HG03064 (cell line): Measurements from ENCODE around the gene PADI2.

Experiments
- ATAC-seq: cut with Tn5 transposase; IDR thresholded peaks from one replicate; pipeline ENCODE4 v1.9.1; 2021; ENCODE audit warnings: low read depth; ENCODE audit not compliant: unreplicated experiment

Gene PADI2

GRCh38 chr1:17119076-17119772 lies at the start of gene PADI2:
Gene PADI2, minus strand, starts transcription at chr1:17119451. Its CDS starts 80 bp downstream, at chr1:17119371.
- ATAC-seq = no peak

GRCh38 chr1:17168091-17168876 lies 49.0 kb upstream of the PADI2 start:
- ATAC-seq = no peak

- no peak for ATAC-seq
Observed at GRCh38 chr1:17167786-17168090, 48.5 kb upstream of the PADI2 start.

- ATAC-seq = no peak
Observed at GRCh38 chr1:17167041-17167785, 48.0 kb upstream of the PADI2 start.

- ATAC-seq = no peak
Observed at GRCh38 chr1:17165823-17166222, 46.6 kb upstream of the PADI2 start.

- no peak for ATAC-seq
Observed at GRCh38 chr1:17163789-17164666, 44.8 kb upstream of the PADI2 start.

GRCh38 chr1:17163371-17163770 lies 44.1 kb upstream of the PADI2 start:
- ATAC-seq = no peak

GRCh38 chr1:17162941-17163340 lies 43.7 kb upstream of the PADI2 start:
- no peak for ATAC-seq

GRCh38 chr1:17161926-17162800 lies 42.9 kb upstream of the PADI2 start:
- ATAC-seq = no peak

- no peak for ATAC-seq
Observed at GRCh38 chr1:17161137-17161740, 42.0 kb upstream of the PADI2 start.

- ATAC-seq = no peak
Observed at GRCh38 chr1:17158961-17159360, 39.7 kb upstream of the PADI2 start.

- ATAC-seq = no peak
Observed at GRCh38 chr1:17156108-17156507, 36.9 kb upstream of the PADI2 start.

GRCh38 chr1:17155257-17155920 lies 36.1 kb upstream of the PADI2 start:
- no peak for ATAC-seq

- no peak for ATAC-seq
Observed at GRCh38 chr1:17149771-17150170, 30.5 kb upstream of the PADI2 start.

GRCh38 chr1:17148950-17149608 lies 29.8 kb upstream of the PADI2 start:
- no peak for ATAC-seq

GRCh38 chr1:17145648-17146047 lies 26.4 kb upstream of the PADI2 start:
- no peak for ATAC-seq

GRCh38 chr1:17143760-17144159 lies 24.5 kb upstream of the PADI2 start:
- no peak for ATAC-seq
